Stomach smooth muscle (tissue), 2 donors: ENCODE measurements around the gene RBM33.

Experiments used
- H3K27ac ChIP-seq: one replicate; pipeline ENCODE4 v1.7.0; 2013; ENCODE audit warnings: mild to moderate bottlenecking, low read length, inconsistent platforms
- H3K27me3 ChIP-seq, 2 donors: one replicate each; pipeline ENCODE4 v1.7.0; 2013; ENCODE audit warnings: low read length in 2 of 2; ENCODE audit not compliant: insufficient read depth in 2 of 2, control insufficient read depth in 1 of 2
- H3K36me3 ChIP-seq, 2 donors: one replicate each; pipeline ENCODE4 v1.7.0; 2013; ENCODE audit warnings: low read length in 2 of 2; ENCODE audit not compliant: control insufficient read depth in 2 of 2, insufficient read depth in 2 of 2
- H3K4me1 ChIP-seq: one replicate; pipeline ENCODE4 v1.7.0; 2013; ENCODE audit warnings: low read length; ENCODE audit not compliant: control insufficient read depth, insufficient read depth
- H3K4me3 ChIP-seq, 2 donors: one replicate each; pipeline ENCODE4 v1.7.0; 2013; ENCODE audit warnings: low read length in 2 of 2
- H3K9ac ChIP-seq, 2 donors: one replicate each; pipeline ENCODE4 v1.7.0; 2013; ENCODE audit warnings: low read length in 2 of 2, mild to moderate bottlenecking in 1 of 2
- H3K9me3 ChIP-seq, 2 donors: one replicate each; pipeline ENCODE4 v1.7.0; 2013; ENCODE audit warnings: low read length in 2 of 2; ENCODE audit not compliant: control insufficient read depth in 2 of 2
- donor health status: healthy.
- donor health status: Pancreatic carcinoma.

Gene RBM33

DNA sequence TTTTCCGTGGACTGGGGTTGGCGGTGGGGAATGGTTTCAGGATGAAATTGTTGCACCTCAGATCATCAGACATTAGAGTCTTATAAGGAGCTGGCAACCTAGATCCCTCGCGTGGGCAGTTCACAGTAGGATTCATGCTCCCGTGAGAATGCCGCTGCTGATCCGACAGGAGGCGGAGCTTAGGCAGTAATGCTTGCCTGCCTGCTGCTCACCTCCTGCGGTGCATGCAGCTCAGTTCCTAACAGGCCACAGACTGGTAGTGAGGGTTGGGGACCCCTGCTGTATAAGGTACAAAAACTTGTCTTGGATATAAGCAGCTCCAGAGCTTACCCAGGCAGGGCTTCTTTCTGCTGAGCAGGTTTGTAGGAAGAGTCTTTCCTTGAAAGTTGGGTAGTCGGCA lies 113.9 kb downstream of the RBM33 start:
- Histone ChIP-seq H3K27ac (no peak overlapping the region), H3K4me1 (peaks cover 5% of the 10 kb centered on the region)

DNA sequence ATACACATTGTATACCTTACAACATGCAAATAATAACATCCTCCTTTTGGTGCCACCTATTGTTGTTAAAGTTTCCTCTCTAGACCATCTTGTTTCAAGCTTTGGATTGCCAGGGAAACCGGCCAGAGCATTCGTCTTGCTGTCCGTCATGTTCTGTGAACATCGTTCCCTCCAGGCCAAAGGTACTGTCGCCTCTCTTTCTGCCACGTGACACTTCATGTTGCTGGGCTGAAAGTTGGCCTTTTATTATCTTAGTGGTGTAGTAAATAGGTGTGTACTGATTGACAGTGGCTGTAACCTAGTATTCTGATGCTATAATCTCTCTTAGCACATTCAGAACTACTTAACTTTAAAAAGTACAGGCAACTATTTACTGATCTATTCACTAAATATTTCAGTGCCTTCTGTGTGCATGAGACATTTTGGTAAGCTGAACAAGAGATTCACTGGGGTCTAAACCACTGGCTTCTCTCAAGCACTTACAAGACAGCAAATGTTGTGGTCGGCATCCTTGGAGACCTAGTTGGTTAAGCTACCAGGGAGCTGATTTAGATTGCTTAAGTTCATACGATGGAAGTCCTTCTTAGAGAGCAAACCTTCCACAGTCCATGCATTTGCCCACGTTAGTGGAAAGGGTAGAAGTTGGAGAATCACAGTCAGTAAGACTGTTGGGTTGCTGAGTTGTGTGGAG lies 115.4 kb downstream of the RBM33 start:
- Histone ChIP-seq H3K27ac (no peak overlapping the region), H3K27me3 (no peaks in the 10 kb centered on the region), H3K9me3 (no peaks in the 10 kb centered on the region), H3K4me3 (no peak overlapping the region), H3K4me1 (peaks cover 5% of the 10 kb centered on the region), H3K9ac (no peak overlapping the region), H3K36me3 (peaks cover 11 to 22% of the 10 kb centered on the region in 2 donors)

More for the DNA sequence above, 113.9 kb downstream of the RBM33 start:
- peaks cover 6 to 12% of the 10 kb centered on the region in 2 donors for H3K36me3 ChIP-seq
- no peaks in the 10 kb centered on the region for H3K9me3 ChIP-seq
- H3K4me3 ChIP-seq = no peak overlapping the region
- H3K27me3 ChIP-seq = no peaks in the 10 kb centered on the region
- H3K9ac ChIP-seq = no peak overlapping the region

DNA sequence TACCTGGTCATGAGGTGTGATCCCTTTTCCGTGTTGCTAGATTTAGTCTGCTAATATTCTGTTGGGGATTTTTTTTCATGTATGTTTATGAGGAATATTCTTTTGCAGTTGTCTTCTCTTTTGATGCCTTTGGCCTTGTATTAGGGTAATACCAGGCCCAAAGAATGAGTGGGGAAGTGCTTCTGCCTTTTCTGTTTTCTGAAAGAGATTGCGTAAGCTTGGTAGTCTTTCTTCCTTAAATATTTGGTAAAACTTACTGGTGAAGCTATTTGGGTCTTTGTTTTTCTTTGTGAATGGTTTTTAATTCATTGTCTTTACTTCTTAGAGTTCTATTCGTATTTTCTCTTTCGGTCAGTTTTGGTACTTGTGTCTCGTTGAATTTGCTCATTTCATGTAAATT lies 116.7 kb downstream of the RBM33 start:
- no peak overlapping the region for H3K9ac ChIP-seq
- no peak overlapping the region for H3K27ac ChIP-seq
- H3K4me3 ChIP-seq = no peak overlapping the region
- H3K36me3 ChIP-seq = peaks cover 22 to 27% of the 10 kb centered on the region in 2 donors
- H3K27me3 ChIP-seq = no peaks in the 10 kb centered on the region
- H3K9me3 ChIP-seq = no peaks in the 10 kb centered on the region
- peaks cover 5% of the 10 kb centered on the region for H3K4me1 ChIP-seq

DNA sequence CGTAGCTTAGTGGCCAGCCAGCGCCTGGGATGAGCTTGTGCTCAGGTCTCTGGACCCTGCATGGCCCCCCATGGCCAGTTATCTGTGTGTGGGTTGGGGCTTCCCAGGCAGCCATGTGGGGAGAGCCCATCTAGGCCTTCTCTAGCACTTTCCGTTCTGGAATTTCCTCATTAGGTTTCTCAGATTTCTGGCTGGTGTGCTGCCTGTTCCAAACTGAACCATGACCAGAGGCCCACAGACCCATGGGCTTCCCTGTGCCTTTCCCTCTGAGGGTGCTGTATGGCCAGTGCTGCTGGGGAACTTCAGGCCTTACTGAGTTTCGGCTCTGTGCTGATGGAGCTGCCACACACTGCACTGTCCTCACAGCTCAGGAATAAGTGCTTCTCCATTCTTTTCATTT lies 117.6 kb downstream of the RBM33 start:
- Histone ChIP-seq H3K27ac (no peak overlapping the region), H3K4me3 (no peak overlapping the region), H3K9me3 (no peaks in the 10 kb centered on the region), H3K36me3 (peaks cover 30% of the 10 kb centered on the region in 2 donors), H3K27me3 (no peaks in the 10 kb centered on the region), H3K9ac (no peak overlapping the region), H3K4me1 (peaks cover 5% of the 10 kb centered on the region)

GRCh38 chr7:155762655-155763054 lies 118.2 kb downstream of the RBM33 start:
- H3K27me3 ChIP-seq = no peaks in the 10 kb centered on the region
- H3K4me3 ChIP-seq = no peak overlapping the region
- no peak overlapping the region for H3K27ac ChIP-seq
- H3K9me3 ChIP-seq = no peaks in the 10 kb centered on the region
- peaks cover 32 to 36% of the 10 kb centered on the region in 2 donors for H3K36me3 ChIP-seq
- no peak overlapping the region for H3K9ac ChIP-seq
- H3K4me1 ChIP-seq = peaks cover 5% of the 10 kb centered on the region

DNA sequence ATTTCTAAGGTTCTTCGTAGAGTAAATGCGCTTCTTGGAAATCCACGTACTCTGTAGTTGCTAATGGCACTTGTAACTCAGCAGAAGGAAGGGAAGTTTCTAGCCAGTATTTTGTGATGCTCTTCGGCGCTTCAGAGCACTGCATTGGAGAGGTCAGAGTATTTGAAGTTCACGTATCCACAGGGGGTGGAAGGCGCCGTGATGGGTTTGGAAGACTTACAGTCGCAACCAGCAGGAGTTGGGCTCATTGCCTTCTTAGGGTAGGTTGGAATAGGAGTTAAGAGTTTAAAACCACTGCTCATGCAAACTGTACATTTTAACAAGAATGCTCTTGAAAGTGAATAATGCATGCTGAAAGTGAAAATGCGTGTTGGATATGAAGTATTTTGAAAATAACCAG lies 118.7 kb downstream of the RBM33 start:
- Histone ChIP-seq H3K4me1 (peaks cover 5% of the 10 kb centered on the region), H3K9me3 (no peaks in the 10 kb centered on the region), H3K27me3 (no peaks in the 10 kb centered on the region), H3K4me3 (no peak overlapping the region), H3K27ac (no peak overlapping the region), H3K9ac (no peak overlapping the region), H3K36me3 (peaks cover 32 to 41% of the 10 kb centered on the region in 2 donors)

DNA sequence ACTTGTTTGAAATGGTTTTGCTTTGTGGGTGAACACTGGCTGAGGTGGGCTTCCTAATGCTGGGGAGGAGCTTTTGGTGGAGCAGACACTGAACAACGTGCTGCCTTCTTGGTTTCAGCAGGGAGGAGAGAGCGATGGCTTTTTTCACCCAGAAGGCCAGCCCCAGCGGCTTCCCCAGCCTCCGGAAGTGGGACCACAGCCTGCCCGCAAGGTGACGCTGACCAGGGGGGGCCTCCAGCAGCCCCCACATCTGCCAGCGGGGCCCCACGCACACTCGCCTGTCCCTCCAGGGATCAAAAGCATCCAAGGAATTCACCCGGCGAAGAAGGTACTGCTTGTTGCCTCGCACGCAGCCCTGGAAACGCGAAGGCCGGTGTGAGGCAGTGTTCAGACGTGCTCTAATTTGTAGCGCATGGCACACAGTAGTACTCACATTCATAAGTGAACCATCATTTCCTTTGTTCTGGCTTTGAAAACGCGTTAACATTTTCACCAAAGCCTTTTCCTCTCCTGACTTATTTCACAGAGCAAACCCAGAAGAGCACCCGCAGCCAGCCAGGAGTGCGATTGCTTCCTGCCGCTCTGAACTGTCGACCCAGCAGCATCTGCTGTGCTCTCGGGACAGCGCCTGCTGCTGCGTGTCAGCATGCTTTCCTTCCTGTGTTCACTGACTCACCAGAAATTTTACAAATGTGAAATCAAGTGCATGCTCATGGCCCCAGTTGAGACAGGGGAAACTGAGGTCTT lies 119.4 kb downstream of the RBM33 start:
- H3K4me3 ChIP-seq = no peak overlapping the region
- peaks cover 5% of the 10 kb centered on the region for H3K4me1 ChIP-seq
- H3K36me3 ChIP-seq = peaks cover 33 to 41% of the 10 kb centered on the region in 2 donors
- no peaks in the 10 kb centered on the region for H3K27me3 ChIP-seq
- no peak overlapping the region for H3K27ac ChIP-seq
- H3K9me3 ChIP-seq = no peaks in the 10 kb centered on the region
- no peak overlapping the region for H3K9ac ChIP-seq

- H3K27me3 ChIP-seq = no peaks in the 10 kb centered on the region
- no peak overlapping the region for H3K27ac ChIP-seq
- no peak overlapping the region for H3K4me3 ChIP-seq
- peaks cover 38 to 45% of the 10 kb centered on the region in 2 donors for H3K36me3 ChIP-seq
- no peaks in the 10 kb centered on the region for H3K9me3 ChIP-seq
- no peak overlapping the region for H3K9ac ChIP-seq
- H3K4me1 ChIP-seq = peaks cover 5% of the 10 kb centered on the region
These were observed 120.0 kb downstream of the RBM33 start for GRCh38 chr7:155764438-155764793.

DNA sequence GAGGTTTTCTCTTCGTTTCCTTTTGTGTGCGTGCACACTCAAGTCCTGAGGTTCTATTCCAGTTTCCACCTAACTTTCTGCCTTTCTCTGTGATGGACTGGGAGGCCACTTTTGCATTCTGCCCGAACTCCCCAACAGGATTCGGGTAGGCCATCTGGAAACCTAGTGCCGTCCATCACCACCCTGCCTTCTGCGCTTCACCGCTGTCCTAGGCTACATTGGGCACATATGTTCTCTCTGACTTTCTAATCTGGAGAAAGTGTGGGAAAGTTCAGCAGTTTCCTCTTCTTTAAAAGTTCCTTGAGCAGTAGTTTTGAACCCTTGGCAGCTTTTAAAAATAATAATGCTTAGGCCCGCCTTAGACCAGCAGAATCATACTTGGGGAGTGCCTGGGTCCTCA lies 121.0 kb downstream of the RBM33 start:
- H3K36me3 ChIP-seq = peaks cover 41 to 49% of the 10 kb centered on the region in 2 donors
- H3K27ac ChIP-seq = no peak overlapping the region
- no peaks in the 10 kb centered on the region for H3K27me3 ChIP-seq
- no peak overlapping the region for H3K4me3 ChIP-seq
- H3K4me1 ChIP-seq = peaks cover 5% of the 10 kb centered on the region
- H3K9ac ChIP-seq = no peak overlapping the region
- H3K9me3 ChIP-seq = no peaks in the 10 kb centered on the region

GRCh38 chr7:155766386-155766785 lies 121.9 kb downstream of the RBM33 start:
- Histone ChIP-seq H3K4me3 (no peak overlapping the region), H3K27me3 (no peaks in the 10 kb centered on the region), H3K36me3 (peaks cover 43 to 51% of the 10 kb centered on the region in 2 donors), H3K9ac (no peak overlapping the region), H3K27ac (no peak overlapping the region), H3K4me1 (peaks cover 5% of the 10 kb centered on the region), H3K9me3 (no peaks in the 10 kb centered on the region)
